Left ventricle myocardium superior (tissue), 1 donor: Measurements from ENCODE around the gene PTGR3. TPM values are rescaled to one million over a fixed set of nuclear protein-coding genes. Genes with fewer than 3 reads are reported as not detected.

Source experiments
- ATAC-seq: fragments of 200-7000 bp; cut with Tn5 transposase; one replicate; pipeline ENCODE4 v1.9.1; 2020; ENCODE audit warnings: mild to moderate bottlenecking, moderate library complexity
- DNase-seq: peaks from one replicate; pipeline ENCODE4 v3.0.0-alpha.2; 2020
- intact Hi-C: fragments of 100-400 bp; cut with micrococcal nuclease; formaldehyde crosslinking; loops from one replicate; pipeline ENCODE4 v1.11.0; 2022
- total RNA-seq: library from RNA; stranded (reverse); fragmentation: NEBNext Ultra II Directional; extraction: Animal tissue kit (Norgen Biotek cat#: 25700); gene quantifications from one replicate; pipeline ENCODE4 v1.2.1, GENCODE V29; 2021
- donor health status: DM: no; HTN: yes; CAD: no; lungs with severe emphysema.

Gene PTGR3
- total RNA-seq, 1 donor from 2014 or later: 69.6 TPM

GRCh38 chr18:75179819-75180600, 28.9 kb downstream of the PTGR3 start:
- ATAC-seq: no peak
- intact Hi-C loops: no loop called here
- no peak for DNase-seq

DNA sequence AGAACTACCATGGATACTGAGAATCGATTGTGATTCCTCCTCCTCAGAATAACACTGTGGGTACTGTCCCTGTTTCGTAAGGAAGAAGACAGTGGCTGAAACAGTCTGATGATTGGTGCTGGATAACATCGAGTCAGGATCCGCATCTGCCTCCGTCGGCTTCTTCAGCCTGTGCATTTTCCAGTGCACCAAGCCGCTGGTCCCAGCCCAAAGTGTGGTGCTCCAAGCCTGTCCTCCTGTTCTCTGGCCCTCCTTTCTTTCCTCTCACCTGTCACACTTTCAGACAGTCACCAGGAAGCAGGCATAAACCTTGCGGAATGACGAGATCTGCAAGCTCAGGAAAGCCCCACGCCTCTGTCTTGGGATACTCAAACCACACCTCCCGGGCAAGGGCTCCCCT, 30.6 kb downstream of the PTGR3 start:
- ATAC-seq (no peak), DNase-seq (no peak)
- intact Hi-C loops: no loop called here

- DNase-seq: no peak
- intact Hi-C loops: no loop called here
- no peak for ATAC-seq
Observed at GRCh38 chr18:75176849-75177248, 32.1 kb downstream of the PTGR3 start.

- DNase-seq (no peak), ATAC-seq (no peak)
- intact Hi-C loops: no loop called here
Observed at GRCh38 chr18:75173738-75174137, 35.2 kb downstream of the PTGR3 start.

- DNase-seq: no peak
- peak; percentile 25 for ATAC-seq
- intact Hi-C loops: no loop called here
Observed at GRCh38 chr18:75173125-75173432, 35.9 kb downstream of the PTGR3 start.

DNA sequence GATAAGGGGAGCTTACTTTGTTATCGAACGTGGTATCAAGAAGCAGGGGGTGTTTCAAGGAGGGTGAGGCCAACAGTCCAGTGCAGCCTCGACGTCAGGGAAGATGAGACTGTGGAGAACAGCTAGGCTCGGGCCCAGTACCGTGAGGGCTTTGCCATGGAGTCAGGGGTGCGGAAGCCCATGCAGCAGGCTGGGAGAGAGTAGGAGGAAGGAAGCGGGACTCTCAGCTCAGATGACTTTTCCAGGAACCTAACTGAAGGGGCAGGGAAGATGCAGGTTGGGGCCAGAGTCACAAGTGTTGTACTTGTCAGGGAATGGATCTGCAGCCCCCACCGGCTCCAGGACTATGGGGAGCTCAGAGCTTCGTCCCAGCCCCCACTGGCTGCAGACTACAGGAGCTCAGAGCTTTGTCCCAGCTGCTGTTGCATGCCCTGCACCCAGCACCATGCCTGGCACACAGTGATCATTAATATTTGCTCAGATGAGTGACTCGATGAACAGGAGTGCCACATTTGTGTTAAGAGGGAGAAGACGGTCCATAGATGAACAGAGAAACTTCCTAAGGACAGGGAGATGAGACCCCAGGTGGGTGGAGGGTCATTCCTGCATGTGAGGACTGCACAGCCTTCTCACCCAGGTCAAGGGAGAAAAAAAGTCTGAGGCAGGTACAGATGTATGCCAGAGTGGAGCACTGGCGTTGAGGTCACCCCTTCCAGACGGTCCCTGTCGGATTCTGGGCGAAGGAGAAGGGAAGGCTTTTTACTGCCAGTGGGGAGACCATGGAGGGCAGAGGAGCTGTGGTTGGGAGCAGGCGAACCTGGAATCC, 36.4 kb downstream of the PTGR3 start:
- ATAC-seq: no peak
- no peak for DNase-seq
- intact Hi-C loops: no loop called here

- ATAC-seq (peak; percentile 25), DNase-seq (no peak)
- intact Hi-C loops: no loop called here
Observed at GRCh38 chr18:75170916-75171315, 38.0 kb downstream of the PTGR3 start.

DNA sequence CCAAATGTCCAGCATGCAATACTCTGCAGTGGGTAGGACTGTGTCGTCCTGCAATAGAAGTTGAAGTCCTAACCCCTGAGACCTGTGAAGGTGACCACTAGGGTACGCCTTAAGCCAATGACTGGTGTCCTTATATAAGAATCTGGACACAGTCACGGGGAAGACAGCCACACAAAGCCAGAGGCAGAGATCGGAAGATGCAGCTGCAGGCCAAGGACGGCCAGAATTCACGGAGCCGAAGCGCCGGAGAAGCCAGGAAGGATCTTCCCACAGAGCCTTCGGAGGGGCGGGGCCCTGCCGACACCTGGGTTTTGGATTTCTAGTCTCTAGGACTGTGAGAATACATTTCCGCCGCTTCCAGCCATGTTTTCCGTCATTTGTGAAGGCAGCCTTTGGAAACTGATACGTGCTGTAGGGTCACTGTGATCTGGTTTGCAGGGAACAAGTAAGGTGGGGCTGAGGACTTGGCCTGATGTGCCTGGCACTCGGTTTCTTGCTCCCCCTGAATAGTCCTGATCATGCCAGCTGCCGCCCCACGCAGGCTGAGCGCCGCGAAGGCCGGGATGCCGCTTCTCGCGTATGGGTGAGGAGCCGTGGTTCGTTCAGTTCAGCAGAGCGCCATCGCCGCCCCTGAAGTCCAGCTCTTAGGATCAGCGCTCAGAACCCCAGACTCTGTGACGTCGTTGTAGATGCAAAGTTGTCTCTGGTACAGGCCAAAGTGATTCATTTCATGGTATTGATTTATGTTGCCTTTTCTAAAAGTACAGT, 38.7 kb downstream of the PTGR3 start:
- ATAC-seq (peak; percentile 60), DNase-seq (peak; percentile 65)
- intact Hi-C loops: no loop called here

GRCh38 chr18:75169411-75169810, 39.5 kb downstream of the PTGR3 start:
- no peak for DNase-seq
- intact Hi-C loops: no loop called here
- ATAC-seq: no peak

DNA sequence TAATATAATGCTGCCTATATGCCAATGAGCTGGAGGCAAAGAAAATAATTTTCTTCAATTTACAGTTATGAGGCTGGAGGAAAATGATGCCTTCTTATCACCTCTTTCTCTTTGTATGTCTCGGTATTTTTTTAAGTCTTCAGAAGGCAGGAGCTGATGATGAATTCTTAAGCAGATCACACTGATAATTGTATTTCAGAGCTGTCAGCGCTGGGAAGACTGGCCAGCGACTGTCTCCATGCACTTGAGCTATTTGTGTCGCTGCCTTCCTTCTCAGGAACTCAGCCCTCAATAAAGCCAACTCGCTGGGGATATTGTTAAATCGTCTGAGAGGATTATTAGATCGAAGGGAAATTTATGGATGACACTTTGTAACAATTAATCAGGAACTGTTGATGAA, 40.3 kb downstream of the PTGR3 start:
- intact Hi-C loops: no loop called here
- ATAC-seq (peak; percentile 61), DNase-seq (no peak)

GRCh38 chr18:75167759-75168618, 41.0 kb downstream of the PTGR3 start:
- intact Hi-C loops: no loop called here
- DNase-seq (peak; percentile 45), ATAC-seq (peak; percentile 56)

- ATAC-seq: no peak
- no peak for DNase-seq
- intact Hi-C loops: no loop called here
Observed at GRCh38 chr18:75167137-75167536, 41.8 kb downstream of the PTGR3 start.

GRCh38 chr18:75165926-75166325, 43.0 kb downstream of the PTGR3 start:
- ATAC-seq: no peak
- DNase-seq: no peak
- intact Hi-C loops: no loop called here

- intact Hi-C loops: no loop called here
- DNase-seq: no peak
- ATAC-seq: no peak
Observed at GRCh38 chr18:75164479-75164878, 44.5 kb downstream of the PTGR3 start.

GRCh38 chr18:75163736-75164135, 45.2 kb downstream of the PTGR3 start:
- no peak for ATAC-seq
- DNase-seq: no peak
- intact Hi-C loops: no loop called here

GRCh38 chr18:75162978-75163377, 46.0 kb downstream of the PTGR3 start:
- ATAC-seq (no peak), DNase-seq (no peak)
- intact Hi-C loops: no loop called here

DNA sequence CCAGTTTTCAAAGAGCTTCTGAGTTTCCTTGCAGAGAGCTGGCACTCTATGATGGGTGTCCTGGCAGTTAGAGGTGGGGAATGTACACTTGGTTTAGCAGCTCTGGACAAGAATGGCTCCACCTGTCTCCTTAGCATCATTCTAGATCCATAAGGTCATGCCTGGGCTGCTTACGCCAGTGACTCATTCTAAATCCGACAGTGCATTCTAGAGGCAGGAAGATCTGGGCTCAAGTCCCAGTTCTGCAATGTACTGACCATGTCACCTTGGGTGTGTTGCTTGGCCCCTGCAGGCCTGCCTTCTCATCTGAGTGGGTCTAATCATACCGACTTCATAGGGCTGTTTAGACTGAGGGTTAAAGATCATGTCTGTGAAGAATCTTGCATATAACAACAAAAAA, 46.5 kb downstream of the PTGR3 start:
- ATAC-seq (peak; percentile 96), DNase-seq (no peak)
- intact Hi-C loops: no loop called here

DNA sequence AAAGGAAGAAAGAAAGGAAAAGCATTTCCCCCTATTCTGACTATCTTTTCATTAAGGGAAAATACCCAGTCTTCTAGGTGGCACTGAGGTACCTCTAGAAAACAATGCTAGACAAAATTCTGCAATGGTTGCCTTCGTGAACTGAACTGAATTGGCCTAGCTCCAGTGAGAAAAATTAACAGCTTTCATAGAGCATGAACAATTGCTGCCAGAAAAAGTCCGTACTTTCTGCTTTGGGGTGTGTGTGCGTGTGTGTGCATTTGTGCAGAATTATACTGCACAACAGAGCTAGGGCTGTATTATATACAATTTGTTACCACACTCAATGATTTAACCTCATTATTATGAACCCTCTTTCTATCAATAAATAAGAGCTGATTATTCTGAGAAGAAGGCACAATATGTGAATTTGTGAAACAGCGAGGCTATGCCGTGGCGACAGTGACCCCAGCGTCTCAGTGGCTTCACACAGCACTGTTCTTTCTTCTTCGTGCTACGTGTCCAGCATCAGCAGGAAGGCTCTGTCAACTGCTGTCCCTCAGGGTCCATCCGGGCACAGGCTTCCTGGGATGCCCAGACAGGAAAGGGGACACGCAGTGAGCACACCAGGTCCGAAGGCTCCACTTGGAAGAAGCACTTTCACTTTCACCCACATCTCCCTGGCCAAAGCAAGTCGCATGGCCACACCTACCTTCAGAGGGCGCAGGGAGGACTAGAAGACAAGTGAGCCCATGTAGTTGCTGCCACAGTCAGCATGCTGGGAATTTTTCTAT, 47.5 kb downstream of the PTGR3 start:
- DNase-seq: no peak
- peak; percentile 69 for ATAC-seq
- intact Hi-C loops: no loop called here
